NCI-H1694 (cell line): Measurements from ENCODE around the gene ZFAND3.

Source experiments
- DNase-seq: peaks from one replicate; lab custom pipeline; 2025; lab: John Stamatoyannopoulos, UW

The ZFAND3 gene

GRCh38 chr6:37894585-37894984 lies 75.1 kb downstream of the ZFAND3 start:
- no peak for DNase-seq

GRCh38 chr6:37897321-37897720 lies 77.8 kb downstream of the ZFAND3 start:
- no peak for DNase-seq

GRCh38 chr6:37897818-37898515 lies 78.4 kb downstream of the ZFAND3 start:
- DNase-seq: no peak

GRCh38 chr6:37903351-37904340 lies 84.1 kb downstream of the ZFAND3 start:
- DNase-seq: no peak

GRCh38 chr6:37904590-37904989 lies 85.1 kb downstream of the ZFAND3 start:
- DNase-seq: no peak

- no peak for DNase-seq
These were observed 86.6 kb downstream of the ZFAND3 start for GRCh38 chr6:37906121-37906520.

- no peak for DNase-seq
These were observed 91.5 kb downstream of the ZFAND3 start for GRCh38 chr6:37910998-37911397.

GRCh38 chr6:37913210-37913609 lies 93.7 kb downstream of the ZFAND3 start:
- no peak for DNase-seq

GRCh38 chr6:37915463-37915862 lies 95.9 kb downstream of the ZFAND3 start:
- no peak for DNase-seq

- DNase-seq: no peak
These were observed 96.6 kb downstream of the ZFAND3 start for GRCh38 chr6:37916149-37916548.

GRCh38 chr6:37916675-37917074 lies 97.1 kb downstream of the ZFAND3 start:
- DNase-seq: no peak

- DNase-seq: no peak
These were observed 98.0 kb downstream of the ZFAND3 start for GRCh38 chr6:37917566-37917965.

- no peak for DNase-seq
These were observed 100.1 kb downstream of the ZFAND3 start for GRCh38 chr6:37919417-37920157.

- no peak for DNase-seq
These were observed 101.1 kb downstream of the ZFAND3 start for GRCh38 chr6:37920667-37921066.

GRCh38 chr6:37922563-37922962 lies 103.0 kb downstream of the ZFAND3 start:
- no peak for DNase-seq

- DNase-seq: no peak
These were observed 104.0 kb downstream of the ZFAND3 start for GRCh38 chr6:37923514-37923913.

GRCh38 chr6:37926661-37927060 lies 107.1 kb downstream of the ZFAND3 start:
- no peak for DNase-seq

GRCh38 chr6:37928217-37928616 lies 108.7 kb downstream of the ZFAND3 start:
- DNase-seq: no peak

- DNase-seq: no peak
These were observed 110.9 kb downstream of the ZFAND3 start for GRCh38 chr6:37930288-37930971.

- DNase-seq: no peak
These were observed 111.5 kb downstream of the ZFAND3 start for GRCh38 chr6:37931066-37931465.

- DNase-seq: no peak
These were observed 114.7 kb downstream of the ZFAND3 start for GRCh38 chr6:37934276-37934675.

GRCh38 chr6:37936150-37936549 lies 116.6 kb downstream of the ZFAND3 start:
- DNase-seq: no peak
